Sigmoid colon (tissue), 4 donors: Measurements from ENCODE around the gene CPA5.

Experiments used
- CTCF ChIP-seq, 4 experiments: fragments of 450-650 bp in 3 of 4; fragments of 200-600 bp in 1 of 4; IDR thresholded peaks; one replicate each; pipeline ENCODE4 v1.5.1; 2016 to 2019; ENCODE audit warnings: antibody characterized with exemption in 4 of 4, mild to moderate bottlenecking in 3 of 4, moderate library complexity in 2 of 4
- EP300 ChIP-seq, 4 donors: sonication (generic); formaldehyde crosslinking; IDR thresholded peaks; one replicate each; pipeline ENCODE4 v1.6.1; 2017; ENCODE audit warnings: antibody characterized with exemption in 4 of 4
- POLR2A ChIP-seq, 2 donors: fragments of 450-650 bp; IDR thresholded peaks; one replicate each; pipeline ENCODE4 v1.6.1; 2016; ENCODE audit warnings: antibody characterized with exemption in 2 of 2, mild to moderate bottlenecking in 2 of 2, moderate library complexity in 2 of 2
- POLR2AphosphoS5 ChIP-seq, 4 donors: sonication (generic); formaldehyde crosslinking; IDR thresholded peaks; one replicate each; pipeline ENCODE4 v1.6.1; 2017; ENCODE audit warnings: antibody characterized with exemption in 4 of 4

GRCh38 chr7:130349911-130350782 is 5.5 kb downstream of the CPA5 start:
- TF ChIP-seq POLR2A (IDR thresholded peaks at IDR 0.05) (no peak), CTCF (IDR thresholded peaks at IDR 0.05) (no peak), POLR2AphosphoS5 (IDR thresholded peaks at IDR 0.05) (no peak), EP300 (IDR thresholded peaks at IDR 0.05) (no peak)
